Loucy (cell line): Measurements from ENCODE around the gene PCDHA5.
"Not testable (repeated sequence)": the region's sequence is repeated elsewhere in the genome, so short reads cannot be mapped to it uniquely, and the experiment has no call there.

ENCODE experiments used
- H2AFZ ChIP-seq: fragments of 200-600 bp; sonication (generic); 2 replicates; pipeline ENCODE4 v1.6.0; 2016; ENCODE audit warnings: antibody characterized with exemption, mild to moderate bottlenecking, low read length, moderate library complexity
- H3F3A ChIP-seq: fragments of 200-600 bp; 2 replicates; pipeline ENCODE4 v1.6.0; 2016; ENCODE audit warnings: antibody characterized with exemption, low read depth, mild to moderate bottlenecking
- H3K27me3 ChIP-seq: fragments of 200-600 bp; sonication (generic); 2 replicates; pipeline ENCODE4 v1.6.1; 2014; ENCODE audit warnings: low read length, mild to moderate bottlenecking; ENCODE audit not compliant: insufficient read depth, poor library complexity, severe bottlenecking
- H3K36me3 ChIP-seq: fragments of 200-600 bp; sonication (generic); 2 replicates; pipeline ENCODE4 v1.6.1; 2016; ENCODE audit warnings: low read length; ENCODE audit not compliant: insufficient read depth
- H3K4me1 ChIP-seq: fragments of 200-600 bp; sonication (generic); 2 replicates; pipeline ENCODE4 v1.5.1; 2014; ENCODE audit warnings: low read length, mild to moderate bottlenecking; ENCODE audit not compliant: insufficient read depth, poor library complexity, severe bottlenecking
- H3K4me2 ChIP-seq: fragments of 200-600 bp; sonication (generic); 2 replicates; pipeline ENCODE4 v1.6.0; 2014; ENCODE audit warnings: antibody characterized with exemption, low read length, low read depth, mild to moderate bottlenecking; ENCODE audit not compliant: poor library complexity, severe bottlenecking
- H3K4me3 ChIP-seq: fragments of 200-600 bp; sonication (generic); 2 replicates; pipeline ENCODE4 v1.5.1; 2014; ENCODE audit warnings: low read length, mild to moderate bottlenecking, mixed read lengths; ENCODE audit not compliant: poor library complexity, severe bottlenecking
- H3K79me2 ChIP-seq: fragments of 200-600 bp; sonication (generic); 2 replicates; pipeline ENCODE4 v1.6.1; 2014; ENCODE audit warnings: low read length; ENCODE audit not compliant: insufficient read depth
- H3K9ac ChIP-seq: fragments of 200-600 bp; sonication (generic); 2 replicates; pipeline ENCODE4 v1.6.0; 2014; ENCODE audit warnings: mild to moderate bottlenecking, low read depth, low read length, moderate library complexity; ENCODE audit not compliant: poor library complexity, severe bottlenecking
- H3K9me2 ChIP-seq: fragments of 200-600 bp; sonication (generic); replicated peaks from 2 replicates; pipeline ENCODE4 v1.6.1; 2016; ENCODE audit warnings: low read depth, low read length, mixed read lengths
- H3K9me3 ChIP-seq: fragments of 200-600 bp; sonication (generic); 2 replicates; pipeline ENCODE4 v1.6.1; 2014; ENCODE audit warnings: mild to moderate bottlenecking, antibody characterized with exemption, low read length, low read depth; ENCODE audit not compliant: insufficient read depth
- H4K20me1 ChIP-seq: fragments of 200-600 bp; sonication (generic); 2 replicates; pipeline ENCODE4 v1.6.0; 2014; ENCODE audit warnings: antibody characterized with exemption, low read length, mild to moderate bottlenecking; ENCODE audit not compliant: insufficient read depth, poor library complexity, severe bottlenecking
- CTCF ChIP-seq: fragments of 200-600 bp; sonication (generic); conservative IDR thresholded peaks from 2 replicates; pipeline ENCODE4 v1.5.1; 2014; ENCODE audit warnings: mild to moderate bottlenecking, antibody characterized with exemption, low read length
- EZH2phosphoT487 ChIP-seq: fragments of 200-600 bp; IDR thresholded peaks from 2 replicates; pipeline ENCODE4 v1.6.1; 2018; ENCODE audit warnings: antibody characterized with exemption, mild to moderate bottlenecking, moderate library complexity, borderline replicate concordance

The PCDHA5 gene

GRCh38 chr5:140821375-140822280 lies at the start of gene PCDHA5:
TSS of gene PCDHA5 (plus strand) at chr5:140821613.
- no peaks in the 10 kb centered on the region; the same call in 1 of the 2 replicates for H3K9me3 ChIP-seq
- H3K9ac ChIP-seq: no peak within 1 kb of the TSS
- H3K79me2 ChIP-seq: no peaks in the 10 kb centered on the region
- no peaks in the 10 kb centered on the region for H4K20me1 ChIP-seq
- H3K27me3 ChIP-seq: no peaks in the 10 kb centered on the region
- no peak within 1 kb of the TSS for H3K4me2 ChIP-seq
- no peaks in the 10 kb centered on the region for H3F3A ChIP-seq
- TF ChIP-seq EZH2phosphoT487 (no peak), CTCF (no peak)
- no peak within 1 kb of the TSS for H2AFZ ChIP-seq
- H3K36me3 ChIP-seq: no peaks in the 10 kb centered on the region
- no peaks in the 10 kb centered on the region for H3K4me1 ChIP-seq
- no peak within 1 kb of the TSS for H3K4me3 ChIP-seq
- H3K9me2 ChIP-seq: no peaks in the 10 kb centered on the region

- no peak overlapping the region for H3K4me2 ChIP-seq
- no peak for TF ChIP-seq EZH2phosphoT487
- no peak for TF ChIP-seq CTCF
Observed at GRCh38 chr5:140780512-140780911, 40.9 kb upstream of the PCDHA5 start.

GRCh38 chr5:140785905-140786686 lies 35.3 kb upstream of the PCDHA5 start, which contains the start of gene PCDHA1:
TSS of gene PCDHA1 (plus strand) at chr5:140786140.
- no peak for TF ChIP-seq EZH2phosphoT487
- TF ChIP-seq CTCF: peak; percentile 20; the same call in 1 of the 2 replicates
- no peaks in the 10 kb centered on the region for H3K9me2 ChIP-seq
- no peaks in the 10 kb centered on the region for H3F3A ChIP-seq
- no peak within 1 kb of the TSS for H3K9ac ChIP-seq
- no peaks in the 10 kb centered on the region for H3K9me3 ChIP-seq
- H3K36me3 ChIP-seq: no peaks in the 10 kb centered on the region
- H3K4me2 ChIP-seq: no peak within 1 kb of the TSS
- no peak within 1 kb of the TSS for H2AFZ ChIP-seq
- H3K27me3 ChIP-seq: no peaks in the 10 kb centered on the region
- H4K20me1 ChIP-seq: no peaks in the 10 kb centered on the region
- H3K4me3 ChIP-seq: no peak within 1 kb of the TSS
- H3K79me2 ChIP-seq: no peaks in the 10 kb centered on the region
- no peaks in the 10 kb centered on the region for H3K4me1 ChIP-seq

More at GRCh38 chr5:140780512-140780911, 40.9 kb upstream of the PCDHA5 start:
- Histone ChIP-seq H3K27me3 (no peaks in the 10 kb centered on the region), H3K9me2 (no peaks in the 10 kb centered on the region), H2AFZ (no peak overlapping the region), H3K9ac (no peak overlapping the region), H3F3A (no peaks in the 10 kb centered on the region), H3K9me3 (peaks cover 3% of the 10 kb centered on the region; the same call in 1 of the 2 replicates), H3K4me1 (no peaks in the 10 kb centered on the region), H3K79me2 (no peaks in the 10 kb centered on the region), H3K36me3 (no peaks in the 10 kb centered on the region), H4K20me1 (no peaks in the 10 kb centered on the region), H3K4me3 (no peak overlapping the region)

GRCh38 chr5:140787422-140787821 lies 34.0 kb upstream of the PCDHA5 start:
- not testable (repeated sequence) for H3K9me3 ChIP-seq, H4K20me1 ChIP-seq, H3K4me1 ChIP-seq, H3K36me3 ChIP-seq, H3K9ac ChIP-seq, H2AFZ ChIP-seq, H3K27me3 ChIP-seq, H3K9me2 ChIP-seq, H3K4me2 ChIP-seq, H3K79me2 ChIP-seq, H3K4me3 ChIP-seq, H3F3A ChIP-seq
